HepG2 (cell line): ENCODE results near the gene IQGAP2. TPM values are rescaled to one million over a fixed set of nuclear protein-coding genes. Genes with fewer than 3 reads are reported as not detected.
"Not testable (repeated sequence)": the region's sequence is repeated elsewhere in the genome, so short reads cannot be mapped to it uniquely, and the experiment has no call there.

ENCODE experiments used
- ATAC-seq: fragments of 200-7000 bp; cut with Tn5 transposase; 3 replicates; pipeline ENCODE4 v1.9.1; 2020; ENCODE audit warnings: mild to moderate bottlenecking, moderate library complexity
- BruUV-seq: library from RNA; stranded (reverse); fragments of 400-500 nt; replicated peaks from 2 replicates; lab custom pipeline; 2021; lab: Mats Ljungman, UMichigan
- CTCF ChIA-PET: fragments of 300-600 bp; formaldehyde crosslinking; extraction: SDS; loops from one replicate; lab custom pipeline; 2021; ENCODE audit warnings: low total read pairs, inconsistent platforms, low intra/inter-chr PET ratio; lab: Yijun Ruan, JAX
- POLR2A ChIA-PET: fragments of 350-600 bp; sonication (Branson Sonifier 250); formaldehyde crosslinking; loops from one replicate; lab custom pipeline; 2020; ENCODE audit warnings: antibody characterized with exemption, inconsistent platforms; lab: Yijun Ruan, JAX
- DNase-seq: peaks from one replicate; pipeline ENCODE4 v3.0.0-alpha.2; 2015; ENCODE audit warnings: low spot score
- FAIRE-seq: peaks from 3 replicates; lab custom pipeline; 2011; peaks lifted over from hg19 to GRCh38; lab: Jason Lieb, UNC
- H2AFZ ChIP-seq: one replicate; pipeline ENCODE4 v1.6.1; 2011; ENCODE audit warnings: low read length, inconsistent platforms
- H3K27ac ChIP-seq: fragments of 300-600 bp; 3 replicates; pipeline ENCODE4 v1.8.0; 2011; ENCODE audit warnings: mixed run types, mild to moderate bottlenecking, mixed read lengths, low read length, inconsistent platforms; ENCODE audit not compliant: insufficient read depth; ENCODE audit errors: extremely low read length
- H3K27me3 ChIP-seq, 2 experiments: fragments of 200-600 bp in 1 of 2; 2 replicates in 1 of 2; 3 replicates in 1 of 2; pipeline versions ENCODE4 v1.6.0 to v1.8.0; 2011; ENCODE audit warnings: low read length in 2 of 2, mild to moderate bottlenecking in 2 of 2, moderate library complexity in 2 of 2, inconsistent platforms in 1 of 2; ENCODE audit not compliant: insufficient read depth in 2 of 2, control insufficient read depth in 1 of 2
- H3K36me3 ChIP-seq, 2 experiments: fragments of 200-600 bp in 1 of 2; replicated peaks in 1 of 2; 2 replicates in 1 of 2; 3 replicates in 1 of 2; pipeline versions ENCODE4 v1.5.1 to v1.8.0; 2011; ENCODE audit warnings: low read length in 2 of 2, inconsistent platforms in 1 of 2; ENCODE audit not compliant: insufficient read depth in 2 of 2, control insufficient read depth in 1 of 2
- H3K4me1 ChIP-seq: 2 replicates; pipeline ENCODE4 v1.5.1; 2012; ENCODE audit warnings: low read length, inconsistent platforms; ENCODE audit not compliant: insufficient read depth
- H3K4me2 ChIP-seq: 2 replicates; pipeline ENCODE4 v1.6.0; 2011; ENCODE audit warnings: low read depth, low read length, inconsistent platforms
- H3K4me3 ChIP-seq, 3 experiments: fragments of 200-600 bp in 1 of 3; sonication (generic), shearing (Covaris generic) in 1 of 3; replicated peaks in 1 of 3; 2 replicates each; pipeline ENCODE4 v1.5.1; 2011 to 2016; ENCODE audit warnings: low read length in 3 of 3, inconsistent platforms in 2 of 3, low read depth in 2 of 3, mild to moderate bottlenecking in 2 of 3, control low read depth in 1 of 3, mixed read lengths in 1 of 3; ENCODE audit not compliant: insufficient read depth in 1 of 3
- H3K79me2 ChIP-seq: one replicate; pipeline ENCODE4 v1.6.1; 2011; ENCODE audit warnings: low read length, inconsistent platforms; ENCODE audit not compliant: insufficient read depth
- H3K9ac ChIP-seq: 2 replicates; pipeline ENCODE4 v1.6.0; 2011; ENCODE audit warnings: mild to moderate bottlenecking, low read depth, low read length, inconsistent platforms; ENCODE audit not compliant: insufficient read depth
- H3K9me3 ChIP-seq: 2 replicates; pipeline ENCODE4 v1.5.1; 2012; ENCODE audit warnings: mild to moderate bottlenecking, low read length
- H4K20me1 ChIP-seq: 2 replicates; pipeline ENCODE4 v1.6.0; 2011; ENCODE audit warnings: inconsistent platforms, mild to moderate bottlenecking, low read length, moderate library complexity; ENCODE audit not compliant: insufficient read depth
- AGO2 ChIP-seq: fragments of 200-400 bp; formaldehyde crosslinking; optimal IDR thresholded peaks from 2 replicates; pipeline ENCODE3; 2017; ENCODE audit warnings: mild to moderate bottlenecking, low read depth, low read length, moderate library complexity
- CHCHD3 ChIP-seq: sonication (generic); formaldehyde crosslinking; IDR thresholded peaks from 2 replicates; pipeline ENCODE4 v1.8.0; 2022; ENCODE audit warnings: mild to moderate bottlenecking, missing genetic modification reagents, moderate library complexity
- GZF1 ChIP-seq: sonication (generic); formaldehyde crosslinking; IDR thresholded peaks from 2 replicates; pipeline ENCODE4 v1.5.1; 2020; ENCODE audit warnings: mild to moderate bottlenecking, missing genetic modification reagents
- MTA3 ChIP-seq: sonication (generic); formaldehyde crosslinking; IDR thresholded peaks from 2 replicates; pipeline ENCODE4 v1.4.0; 2020; ENCODE audit warnings: missing genetic modification reagents
- NFIB ChIP-seq: sonication (generic); formaldehyde crosslinking; IDR thresholded peaks from 2 replicates; pipeline ENCODE4 v1.9.0; 2021; ENCODE audit warnings: missing genetic modification reagents, mild to moderate bottlenecking, borderline replicate concordance
- SRF ChIP-seq: IDR thresholded peaks from 2 replicates; pipeline ENCODE4 v1.6.1; 2011; ENCODE audit warnings: mild to moderate bottlenecking, low read depth, low read length, moderate library complexity
- ZNF205 ChIP-seq: IDR thresholded peaks from 2 replicates; pipeline ENCODE4 v1.6.1; 2018; ENCODE audit warnings: missing biosample characterization, missing genetic modification reagents
- ZNF605 ChIP-seq: sonication (generic); formaldehyde crosslinking; IDR thresholded peaks from 2 replicates; pipeline ENCODE4 v1.8.0; 2022; ENCODE audit warnings: mild to moderate bottlenecking, missing genetic modification reagents
- WGBS: methylation state at CpG from one replicate; pipeline ENCODE4 v1.1.6; 2017; ENCODE audit warnings: low lambda C conversion rate; 5-methylcytosine and 5-hydroxymethylcytosine counted together
- in situ Hi-C: cut with HindIII; loops from 2 replicates; pipeline ENCODE4 v1.10.0; 2017; ENCODE audit warnings: low pct_unique_long_range_greater_than_20kb; ENCODE audit not compliant: extremely low pct_ligation_motif_present
- intact Hi-C: fragments of 100-400 bp; cut with micrococcal nuclease; formaldehyde crosslinking; loops from one replicate; pipeline ENCODE4 v1.10.0; 2022; ENCODE audit not compliant: unreplicated experiment
- polyA plus RNA-seq, 8 experiments: library from polyadenylated mRNA; depleted of rRNA in 3 of 8; stranded (reverse) in 7 of 8; unstranded in 1 of 8; fragments of >200 nt; fragmentation: Illumina TruSeq in 4 of 8; extraction: Trizol in 4 of 8; gene quantifications; 2 replicates each; pipeline versions ENCODE4 v1.2.1 to v1.2.3, GENCODE V29; 2011 to 2016; ENCODE audit warnings: low read depth in 4 of 8, missing spikeins in 1 of 8, mixed read lengths in 1 of 8; ENCODE audit not compliant: insufficient read depth in 1 of 8
- total RNA-seq, 5 experiments: library from RNA; depleted of rRNA; stranded (reverse); fragments of >200 nt; fragmentation: Illumina TruSeq; extraction: Trizol; gene quantifications; 2 replicates each; pipeline ENCODE4 v1.2.3, GENCODE V29; 2016; ENCODE audit warnings: low read depth in 1 of 5
- TF ChIP-seq, protein P1 (sequence below): sonication (generic); formaldehyde crosslinking; IDR thresholded peaks from one replicate; pipeline ENCODE4 v1.5.1; 2020; ENCODE audit warnings: mild to moderate bottlenecking, missing genetic modification reagents; ENCODE audit errors: not compliant biosample characterization

Gene IQGAP2
- total and polyA plus RNA-seq, 2 of the 13 experiments (the other 11 are each of a cell fraction or from before 2014, with no cell fraction given), result 35.2 to 83.3 TPM

DNA sequence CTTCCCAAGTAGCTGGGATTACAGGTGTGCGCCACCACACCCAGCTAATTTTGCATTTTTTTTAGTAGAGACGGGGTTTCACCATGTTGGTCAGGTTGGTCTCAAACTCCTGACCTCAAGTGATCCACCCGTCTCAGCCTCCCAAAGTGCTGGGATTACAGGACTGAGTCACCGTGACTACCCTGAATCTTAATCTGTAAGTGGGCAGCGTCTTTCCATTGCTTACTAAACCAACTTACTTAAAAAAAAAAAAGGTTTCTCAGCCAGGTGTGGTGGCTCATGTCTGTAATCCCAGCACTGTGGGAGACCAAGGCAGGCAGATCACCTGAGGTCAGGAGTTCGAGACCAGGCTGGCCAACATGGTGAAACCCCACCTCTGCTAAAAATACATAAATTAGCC lies 25.5 kb downstream of the IQGAP2 start:
- H3K9me3 ChIP-seq, CTCF ChIA-PET, H3K4me3 ChIP-seq, FAIRE-seq, DNase-seq, H3K27me3 ChIP-seq, POLR2A ChIA-PET, BruUV-seq, intact Hi-C loops, H3K27ac ChIP-seq, in situ Hi-C loops, H3K4me2 ChIP-seq, H2AFZ ChIP-seq, H3K9ac ChIP-seq, ATAC-seq, H4K20me1 ChIP-seq: not testable (repeated sequence)
- 96% methylated on average over 6 of the region's 6 CpGs for WGBS
- peaks cover 62% of the 10 kb centered on the region for H3K79me2 ChIP-seq
- H3K36me3 ChIP-seq, result peaks cover 0 to 15% of the 10 kb centered on the region in 2 experiments; a peak in 3 of 5 replicates
- H3K4me1 ChIP-seq, result peaks cover 14% of the 10 kb centered on the region

DNA sequence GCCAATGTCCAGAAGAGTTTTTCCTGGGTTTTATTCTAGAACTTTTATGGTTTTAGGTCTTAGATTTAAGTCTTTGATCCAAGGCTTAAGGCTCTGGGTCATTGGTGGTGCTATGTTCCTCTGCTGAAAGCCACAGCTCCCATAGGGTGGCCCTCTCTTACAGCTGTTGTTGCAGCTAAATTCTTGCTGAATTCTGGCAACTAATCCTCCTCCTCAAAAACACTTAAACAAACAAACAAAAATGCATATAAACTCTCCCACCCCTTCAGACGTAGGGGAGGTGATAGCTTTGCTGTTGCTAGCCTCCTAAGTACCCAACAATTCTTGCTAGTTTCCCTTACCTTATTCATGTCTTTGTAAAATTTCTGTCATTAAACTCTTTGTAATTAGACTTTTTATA lies 30.2 kb downstream of the IQGAP2 start:
- H3K27me3 ChIP-seq, result no peaks in the 10 kb centered on the region
- H3K9me3 ChIP-seq, result peaks cover 9% of the 10 kb centered on the region; the same call in 1 of the 2 replicates
- in situ Hi-C loops (no loop called here), intact Hi-C loops (no loop called here)
- ChIA-PET POLR2A (no interaction called here), CTCF (no interaction called here)
- H3K4me1 ChIP-seq, result peaks cover 36% of the 10 kb centered on the region
- 93% methylated on average over 1 of the region's 1 CpG for WGBS
- FAIRE-seq, result no peak
- ATAC-seq, result no peak
- no peak overlapping the region for H3K9ac ChIP-seq
- H3K4me3 ChIP-seq, result no peak overlapping the region
- no TSS peak for BruUV-seq
- H3K79me2 ChIP-seq, result peaks cover 56% of the 10 kb centered on the region
- no peak overlapping the region for H2AFZ ChIP-seq
- no peak overlapping the region for H3K4me2 ChIP-seq
- DNase-seq, result no peak
- H4K20me1 ChIP-seq, result no peaks in the 10 kb centered on the region
- H3K36me3 ChIP-seq, result peaks cover 0 to 4% of the 10 kb centered on the region in 2 experiments; a peak in 1 of 5 replicates
- H3K27ac ChIP-seq, result no peak overlapping the region
- TF ChIP-seq AGO2 (no peak), ZNF605 (CRISPR knock-in tag) (no peak), MTA3 (no peak), SRF (no peak), CHCHD3 (CRISPR knock-in tag) (no peak), GZF1 (CRISPR knock-in tag) (no peak), NFIB (CRISPR knock-in tag) (no peak), ZNF205 (CRISPR knock-in tag) (no peak)
- TF ChIP-seq, protein P1, sequence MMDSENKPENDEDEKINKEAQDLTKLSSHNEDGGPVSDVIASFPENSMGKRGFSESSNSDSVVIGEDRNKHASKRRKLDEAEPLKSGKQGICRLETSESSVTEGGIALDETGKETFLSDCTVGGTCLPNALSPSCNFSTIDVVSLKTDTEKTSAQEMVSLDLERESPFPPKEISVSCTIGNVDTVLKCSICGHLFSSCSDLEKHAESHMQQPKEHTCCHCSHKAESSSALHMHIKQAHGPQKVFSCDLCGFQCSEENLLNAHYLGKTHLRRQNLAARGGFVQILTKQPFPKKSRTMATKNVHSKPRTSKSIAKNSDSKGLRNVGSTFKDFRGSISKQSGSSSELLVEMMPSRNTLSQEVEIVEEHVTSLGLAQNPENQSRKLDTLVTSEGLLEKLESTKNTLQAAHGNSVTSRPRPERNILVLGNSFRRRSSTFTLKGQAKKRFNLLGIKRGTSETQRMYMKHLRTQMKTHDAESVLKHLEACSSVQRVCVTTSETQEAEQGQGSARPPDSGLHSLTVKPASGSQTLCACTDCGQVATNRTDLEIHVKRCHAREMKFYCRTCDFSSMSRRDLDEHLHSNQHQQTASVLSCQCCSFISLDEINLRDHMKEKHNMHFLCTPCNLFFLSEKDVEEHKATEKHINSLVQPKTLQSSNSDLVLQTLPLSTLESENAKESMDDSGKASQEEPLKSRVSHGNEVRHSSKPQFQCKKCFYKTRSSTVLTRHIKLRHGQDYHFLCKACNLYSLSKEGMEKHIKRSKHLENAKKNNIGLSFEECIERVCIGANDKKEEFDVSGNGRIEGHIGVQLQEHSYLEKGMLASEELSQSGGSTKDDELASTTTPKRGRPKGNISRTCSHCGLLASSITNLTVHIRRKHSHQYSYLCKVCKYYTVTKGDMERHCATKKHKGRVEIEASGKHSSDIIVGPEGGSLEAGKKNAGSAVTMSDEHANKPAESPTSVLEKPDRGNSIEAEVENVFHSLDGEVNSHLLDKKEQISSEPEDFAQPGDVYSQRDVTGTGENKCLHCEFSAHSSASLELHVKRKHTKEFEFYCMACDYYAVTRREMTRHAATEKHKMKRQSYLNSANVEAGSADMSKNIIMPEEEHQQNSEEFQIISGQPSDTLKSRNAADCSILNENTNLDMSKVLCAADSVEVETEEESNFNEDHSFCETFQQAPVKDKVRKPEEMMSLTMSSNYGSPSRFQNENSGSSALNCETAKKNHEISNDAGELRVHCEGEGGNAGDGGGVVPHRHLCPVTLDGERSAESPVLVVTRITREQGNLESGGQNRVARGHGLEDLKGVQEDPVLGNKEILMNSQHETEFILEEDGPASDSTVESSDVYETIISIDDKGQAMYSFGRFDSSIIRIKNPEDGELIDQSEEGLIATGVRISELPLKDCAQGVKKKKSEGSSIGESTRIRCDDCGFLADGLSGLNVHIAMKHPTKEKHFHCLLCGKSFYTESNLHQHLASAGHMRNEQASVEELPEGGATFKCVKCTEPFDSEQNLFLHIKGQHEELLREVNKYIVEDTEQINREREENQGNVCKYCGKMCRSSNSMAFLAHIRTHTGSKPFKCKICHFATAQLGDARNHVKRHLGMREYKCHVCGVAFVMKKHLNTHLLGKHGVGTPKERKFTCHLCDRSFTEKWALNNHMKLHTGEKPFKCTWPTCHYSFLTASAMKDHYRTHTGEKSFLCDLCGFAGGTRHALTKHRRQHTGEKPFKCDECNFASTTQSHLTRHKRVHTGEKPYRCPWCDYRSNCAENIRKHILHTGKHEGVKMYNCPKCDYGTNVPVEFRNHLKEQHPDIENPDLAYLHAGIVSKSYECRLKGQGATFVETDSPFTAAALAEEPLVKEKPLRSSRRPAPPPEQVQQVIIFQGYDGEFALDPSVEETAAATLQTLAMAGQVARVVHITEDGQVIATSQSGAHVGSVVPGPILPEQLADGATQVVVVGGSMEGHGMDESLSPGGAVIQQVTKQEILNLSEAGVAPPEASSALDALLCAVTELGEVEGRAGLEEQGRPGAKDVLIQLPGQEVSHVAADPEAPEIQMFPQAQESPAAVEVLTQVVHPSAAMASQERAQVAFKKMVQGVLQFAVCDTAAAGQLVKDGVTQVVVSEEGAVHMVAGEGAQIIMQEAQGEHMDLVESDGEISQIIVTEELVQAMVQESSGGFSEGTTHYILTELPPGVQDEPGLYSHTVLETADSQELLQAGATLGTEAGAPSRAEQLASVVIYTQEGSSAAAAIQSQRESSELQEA, result no peak
